ENCODE measurements around the gene ALK. TPM values are rescaled to one million over a fixed set of nuclear protein-coding genes. Genes with fewer than 3 reads are reported as not detected.

ALK gene
- total RNA-seq, 4 donors from 2014 or later: 0.32 to 0.42 TPM; not detected in 2

- WGBS: 81% methylated on average over 3 of the region's 3 CpGs
- Histone ChIP-seq H3K27ac (no peak overlapping the region), H3K27me3 (peaks cover 24% of the 10 kb centered on the region), H3K4me1 (peaks cover 7% of the 10 kb centered on the region), H3K36me3 (no peaks in the 10 kb centered on the region), H3K4me3 (no peak overlapping the region), H3K9me3 (no peaks in the 10 kb centered on the region)
- no peak for TF ChIP-seq POLR2A (IDR thresholded peaks at IDR 0.05)
- TF ChIP-seq POLR2AphosphoS5 (IDR thresholded peaks at IDR 0.05): no peak
- no peak for DNase-seq (ENCODE audit: low spot score in 2 of 2)
Measured at GRCh38 chr2:29281916-29282247, 639.5 kb downstream of the ALK start.

GRCh38 chr2:29281086-29281915 is 640.1 kb downstream of the ALK start:
- no peaks in the 10 kb centered on the region for H3K9me3 ChIP-seq
- TF ChIP-seq EP300 (IDR thresholded peaks at IDR 0.05) (no peak), CTCF (IDR thresholded peaks at IDR 0.05) (no peak)
- H3K36me3 ChIP-seq: no peaks in the 10 kb centered on the region
- H3K4me1 ChIP-seq: peaks cover 7% of the 10 kb centered on the region
- peaks cover 24% of the 10 kb centered on the region for H3K27me3 ChIP-seq
- WGBS: 39% methylated on average over 15 of the region's 15 CpGs
- H3K4me3 ChIP-seq: no peak overlapping the region
- no peak overlapping the region for H3K27ac ChIP-seq
- DNase-seq (ENCODE audit: low spot score in 2 of 2): no peak

- no peaks in the 10 kb centered on the region for H3K9me3 ChIP-seq
- H3K4me3 ChIP-seq: no peak overlapping the region
- DNase-seq (ENCODE audit: low spot score in 2 of 2): no peak
- no peaks in the 10 kb centered on the region for H3K36me3 ChIP-seq
- H3K4me1 ChIP-seq: peaks cover 7% of the 10 kb centered on the region
- 93% methylated on average over 9 of the region's 9 CpGs for WGBS
- TF ChIP-seq POLR2AphosphoS5 (IDR thresholded peaks at IDR 0.05) (no peak), EP300 (IDR thresholded peaks at IDR 0.05) (no peak), CTCF (IDR thresholded peaks at IDR 0.05) (no peak), POLR2A (IDR thresholded peaks at IDR 0.05) (no peak)
- H3K27ac ChIP-seq: no peak overlapping the region
- peaks cover 28% of the 10 kb centered on the region for H3K27me3 ChIP-seq
Measured at GRCh38 chr2:29278966-29279365, 642.4 kb downstream of the ALK start.

GRCh38 chr2:29276151-29276550 is 645.2 kb downstream of the ALK start:
- no peak overlapping the region for H3K4me3 ChIP-seq
- no peak overlapping the region for H3K27ac ChIP-seq
- peak in 1 of 2 donors; percentile 12 for DNase-seq (ENCODE audit: low spot score in 2 of 2)
- peaks cover 16% of the 10 kb centered on the region for H3K4me1 ChIP-seq
- H3K36me3 ChIP-seq: no peaks in the 10 kb centered on the region
- H3K9me3 ChIP-seq: no peaks in the 10 kb centered on the region
- peaks cover 26% of the 10 kb centered on the region for H3K27me3 ChIP-seq
- no peak for TF ChIP-seq POLR2A (IDR thresholded peaks at IDR 0.05)
- WGBS: 56% methylated on average over 3 of the region's 3 CpGs

GRCh38 chr2:29275186-29275585 is 646.2 kb downstream of the ALK start:
- H3K36me3 ChIP-seq: no peaks in the 10 kb centered on the region
- peak in 1 of 2 donors; percentile 64 for DNase-seq (ENCODE audit: low spot score in 2 of 2)
- H3K27ac ChIP-seq: no peak overlapping the region
- H3K9me3 ChIP-seq: no peaks in the 10 kb centered on the region
- TF ChIP-seq POLR2AphosphoS5 (IDR thresholded peaks at IDR 0.05) (no peak), CTCF (IDR thresholded peaks at IDR 0.05) (no peak), EP300 (IDR thresholded peaks at IDR 0.05) (no peak), POLR2A (IDR thresholded peaks at IDR 0.05) (no peak)
- peaks cover 25% of the 10 kb centered on the region for H3K4me1 ChIP-seq
- peaks cover 19% of the 10 kb centered on the region for H3K27me3 ChIP-seq
- 100% methylated on average over 4 of the region's 4 CpGs for WGBS
- H3K4me3 ChIP-seq: no peak overlapping the region

GRCh38 chr2:29273685-29274611 is 647.4 kb downstream of the ALK start:
- H3K27ac ChIP-seq: no peak overlapping the region
- peaks cover 37% of the 10 kb centered on the region for H3K4me1 ChIP-seq
- H3K9me3 ChIP-seq: no peaks in the 10 kb centered on the region
- H3K27me3 ChIP-seq: peaks cover 9% of the 10 kb centered on the region
- no peak for DNase-seq (ENCODE audit: low spot score in 2 of 2)
- whole genome bisulfite sequencing: 59% methylated on average over 6 of the region's 6 CpGs
- H3K4me3 ChIP-seq: no peak overlapping the region
- TF ChIP-seq CTCF (IDR thresholded peaks at IDR 0.05) (no peak), POLR2A (IDR thresholded peaks at IDR 0.05) (no peak), POLR2AphosphoS5 (IDR thresholded peaks at IDR 0.05) (no peak), EP300 (IDR thresholded peaks at IDR 0.05) (no peak)
- H3K36me3 ChIP-seq: no peaks in the 10 kb centered on the region
